GM12872 (cell line): ENCODE measurements around the gene ALOXE3.
A peak's percentile ranks its signal among the peaks of the same experiment; 100 is the strongest.

ENCODE experiments used
- TF ChIP-seq, protein P1 (sequence below): IDR thresholded peaks from 3 replicates; pipeline ENCODE4 v1.5.1; 2011; ENCODE audit warnings: low read depth, mild to moderate bottlenecking, low read length, moderate library complexity; ENCODE audit not compliant: insufficient read depth

Gene ALOXE3

DNA sequence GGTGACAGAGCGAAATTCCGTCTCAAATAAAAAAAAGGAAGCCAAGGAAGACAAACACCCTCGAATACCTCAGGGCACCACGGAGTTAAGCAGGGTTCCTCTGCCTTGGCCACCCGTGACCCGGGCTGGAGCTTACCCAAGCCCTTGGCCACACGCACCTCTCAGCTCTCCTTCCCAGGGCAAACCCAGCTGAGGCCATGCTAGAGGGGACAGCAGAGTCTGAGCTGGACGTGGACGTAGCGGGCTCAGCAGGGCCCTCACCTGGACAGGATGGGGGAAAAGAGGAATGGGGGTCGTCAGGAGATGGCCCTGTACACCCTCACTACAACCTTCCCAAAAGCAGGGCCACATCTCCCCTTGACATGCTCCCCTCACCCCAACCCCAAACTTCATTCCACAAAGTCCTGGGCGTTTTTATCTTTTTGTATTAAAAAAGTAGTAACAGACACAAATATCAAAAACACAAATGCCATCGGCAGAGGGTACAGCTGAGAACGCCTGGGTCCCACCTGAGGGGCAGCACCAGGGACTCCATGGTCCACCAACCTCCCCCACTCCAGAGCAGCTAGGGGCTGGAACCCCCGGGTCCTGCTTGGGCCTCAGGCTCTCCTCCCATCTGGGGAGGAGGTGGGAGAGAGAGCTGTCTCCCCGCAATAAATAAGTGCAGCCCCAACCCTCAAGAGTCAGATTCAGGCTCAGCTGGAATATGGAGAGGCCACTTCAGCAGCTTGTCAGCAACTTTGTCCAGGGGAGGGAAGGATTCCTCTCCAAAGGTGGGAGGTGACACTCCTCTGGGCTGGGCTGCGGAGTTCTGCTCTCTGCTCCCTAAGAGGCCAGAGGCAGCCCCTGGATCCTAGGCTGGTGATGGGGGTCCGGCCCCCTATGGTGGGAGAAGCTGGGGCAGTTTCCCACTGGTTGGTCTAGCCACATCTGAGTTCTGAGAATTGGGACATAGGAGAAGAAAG, 22.0 kb upstream of the ALOXE3 start:
- TF ChIP-seq, protein P1, sequence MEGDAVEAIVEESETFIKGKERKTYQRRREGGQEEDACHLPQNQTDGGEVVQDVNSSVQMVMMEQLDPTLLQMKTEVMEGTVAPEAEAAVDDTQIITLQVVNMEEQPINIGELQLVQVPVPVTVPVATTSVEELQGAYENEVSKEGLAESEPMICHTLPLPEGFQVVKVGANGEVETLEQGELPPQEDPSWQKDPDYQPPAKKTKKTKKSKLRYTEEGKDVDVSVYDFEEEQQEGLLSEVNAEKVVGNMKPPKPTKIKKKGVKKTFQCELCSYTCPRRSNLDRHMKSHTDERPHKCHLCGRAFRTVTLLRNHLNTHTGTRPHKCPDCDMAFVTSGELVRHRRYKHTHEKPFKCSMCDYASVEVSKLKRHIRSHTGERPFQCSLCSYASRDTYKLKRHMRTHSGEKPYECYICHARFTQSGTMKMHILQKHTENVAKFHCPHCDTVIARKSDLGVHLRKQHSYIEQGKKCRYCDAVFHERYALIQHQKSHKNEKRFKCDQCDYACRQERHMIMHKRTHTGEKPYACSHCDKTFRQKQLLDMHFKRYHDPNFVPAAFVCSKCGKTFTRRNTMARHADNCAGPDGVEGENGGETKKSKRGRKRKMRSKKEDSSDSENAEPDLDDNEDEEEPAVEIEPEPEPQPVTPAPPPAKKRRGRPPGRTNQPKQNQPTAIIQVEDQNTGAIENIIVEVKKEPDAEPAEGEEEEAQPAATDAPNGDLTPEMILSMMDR = no peak

DNA sequence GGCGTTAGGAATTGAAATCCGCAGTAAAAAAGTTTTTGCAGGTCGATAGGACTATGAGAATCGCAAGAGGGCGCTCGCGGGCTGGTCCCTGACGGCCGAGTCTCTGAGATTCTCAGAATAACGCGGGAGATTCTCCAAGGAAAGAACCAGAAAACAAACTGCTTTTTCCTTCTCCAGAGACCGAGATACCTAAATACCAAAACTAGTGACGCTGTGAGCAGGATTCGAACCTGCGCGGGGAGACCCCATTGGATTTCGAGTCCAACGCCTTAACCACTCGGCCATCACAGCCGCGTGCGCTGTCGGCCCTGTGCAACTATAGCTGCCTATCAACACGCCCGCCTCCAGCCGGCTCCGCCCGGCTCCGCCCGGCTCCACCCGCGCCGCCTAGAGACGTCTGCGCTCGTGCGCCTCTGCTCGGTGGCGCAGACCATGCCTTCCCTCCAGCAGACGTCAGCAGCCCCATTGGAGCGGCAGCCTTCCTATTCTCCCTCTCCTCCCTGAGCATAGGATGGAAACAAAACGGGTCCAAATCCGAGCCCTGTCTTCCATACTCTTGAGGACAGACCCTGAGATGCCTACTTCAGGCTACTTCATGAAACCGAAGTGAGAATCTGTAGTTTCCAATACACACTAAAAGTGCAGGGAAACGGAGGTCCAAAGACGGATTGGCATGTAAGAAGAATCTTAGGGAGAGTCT, 20.5 kb upstream of the ALOXE3 start:
- TF ChIP-seq, protein P1 = peak; percentile 86

DNA sequence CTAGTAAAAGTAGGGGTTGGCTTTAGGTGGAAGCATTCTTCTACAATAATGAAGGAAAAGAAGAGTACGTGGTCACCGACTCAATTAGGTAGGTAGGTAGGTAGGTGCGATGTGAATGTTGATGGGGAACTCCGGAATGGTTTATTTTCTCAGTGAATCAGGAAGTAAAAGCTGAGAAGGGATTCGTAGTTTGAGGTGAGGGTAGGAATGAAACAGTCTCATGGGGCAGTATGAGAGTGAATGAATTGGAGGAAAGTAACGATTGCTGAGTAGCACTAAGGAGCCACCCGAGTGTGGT, 20.0 kb upstream of the ALOXE3 start:
- TF ChIP-seq, protein P1 = no peak

DNA sequence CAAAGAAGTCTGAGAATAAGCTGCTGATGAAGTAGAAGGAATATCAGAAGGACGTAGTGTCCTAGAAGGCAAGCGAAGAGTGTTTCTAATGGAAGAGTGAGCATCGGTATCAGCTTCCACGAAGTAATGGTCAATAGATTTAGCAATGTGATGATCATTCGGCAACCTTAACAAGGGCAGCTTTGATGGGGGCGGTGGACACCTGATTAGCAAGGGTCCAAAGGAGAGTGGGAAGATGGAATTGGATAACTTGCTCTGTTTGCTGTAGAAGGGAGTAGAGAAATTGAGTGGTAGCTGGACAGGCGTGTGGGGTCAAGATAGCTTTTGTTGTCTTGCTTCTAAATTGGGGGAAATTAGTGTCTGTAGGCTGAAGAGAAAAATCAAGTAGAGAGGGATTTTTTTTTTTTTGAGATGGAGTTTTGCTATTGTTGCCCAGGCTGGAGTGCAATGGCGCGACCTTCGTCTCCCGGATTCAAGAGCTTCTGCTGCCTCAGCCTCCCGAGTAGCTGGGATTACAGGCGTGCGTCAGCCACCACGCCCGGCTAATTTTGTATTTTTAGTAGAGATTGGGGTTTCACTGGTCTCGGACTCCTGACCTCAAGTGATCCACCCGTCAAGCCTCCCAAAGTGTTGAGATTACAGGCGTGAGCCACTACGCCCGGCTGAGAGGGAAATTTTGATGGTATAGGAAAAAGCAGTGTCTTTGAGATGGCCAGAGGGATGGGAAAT, 19.5 kb upstream of the ALOXE3 start:
- TF ChIP-seq, protein P1 = no peak

DNA sequence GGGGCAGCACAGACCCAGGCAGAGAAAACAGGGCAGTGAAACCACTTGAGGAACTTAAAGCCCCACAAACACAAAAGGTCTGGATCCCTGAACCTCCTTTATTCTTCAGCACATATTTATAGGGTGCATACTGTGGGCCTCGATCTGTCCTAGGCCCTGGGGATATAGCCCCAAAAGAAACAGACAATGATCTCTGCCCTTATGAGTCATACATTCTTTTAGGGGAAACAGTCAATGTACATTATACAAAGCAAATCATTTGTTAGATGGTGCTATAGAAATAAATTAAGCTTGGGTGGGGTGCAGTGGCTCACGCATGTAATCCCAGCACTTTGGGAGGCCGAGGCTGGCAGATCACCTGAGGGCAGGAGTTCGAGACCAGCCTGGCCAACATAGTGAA, 15.6 kb upstream of the ALOXE3 start:
- TF ChIP-seq, protein P1 = no peak

DNA sequence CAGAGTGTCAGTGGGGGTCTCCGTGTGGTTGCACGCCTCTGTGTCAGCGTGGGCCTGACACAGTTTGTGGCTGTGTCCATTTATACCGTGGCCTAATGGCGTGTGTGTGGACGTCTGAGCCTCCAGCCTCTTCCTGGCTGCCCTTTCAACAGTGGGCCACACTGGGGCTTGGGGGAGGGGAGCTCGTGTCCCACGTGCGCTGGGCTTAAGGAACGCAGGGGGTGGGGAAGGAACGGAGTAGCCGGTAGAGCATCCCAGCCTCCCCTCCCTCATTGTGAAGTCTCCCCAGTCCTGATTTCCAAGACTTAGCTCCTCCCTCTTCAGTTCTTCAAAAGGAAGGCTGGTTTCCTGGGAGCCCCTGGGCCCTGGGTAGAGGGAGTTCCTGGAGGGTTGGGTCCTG, 15.1 kb upstream of the ALOXE3 start:
- TF ChIP-seq, protein P1 = no peak

DNA sequence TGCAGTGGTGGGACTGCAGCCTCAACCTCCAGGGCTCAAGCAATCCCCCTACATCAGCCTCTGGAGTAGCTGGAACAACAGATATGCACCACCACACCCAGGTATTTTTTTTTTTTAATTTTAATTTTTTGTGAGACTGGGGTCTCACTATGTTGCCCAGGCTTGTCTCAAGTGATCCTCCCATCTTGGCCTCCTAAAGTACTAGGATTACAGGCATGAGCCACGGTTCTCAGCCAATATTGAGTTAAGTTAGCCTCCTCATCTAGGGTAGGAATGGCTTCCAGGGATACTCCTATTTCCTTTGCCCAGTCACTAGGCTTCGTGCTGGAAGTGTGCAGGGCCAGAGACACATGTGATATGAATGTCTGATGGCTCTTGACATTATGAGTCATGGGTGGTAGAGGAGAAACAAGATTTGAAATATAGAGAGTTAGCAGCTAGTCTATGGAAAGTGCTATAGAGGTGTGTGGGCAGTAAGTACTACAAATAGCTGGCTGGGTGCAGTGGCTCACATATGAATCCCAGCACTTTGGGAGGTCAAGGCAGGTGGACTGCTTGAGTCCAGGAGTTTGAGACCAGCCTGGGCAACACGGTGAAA, 13.6 kb upstream of the ALOXE3 start:
- TF ChIP-seq, protein P1 = no peak
